Tibial artery (tissue), 4 donors: ENCODE data around the gene KDM3A.
"Not testable (repeated sequence)": the region's sequence is repeated elsewhere in the genome, so short reads cannot be mapped to it uniquely, and the experiment has no call there.

ENCODE experiments used
- DNase-seq, 2 donors: peaks; one replicate each; pipeline ENCODE4 v3.0.0-alpha.2; 2019
- H3K27ac ChIP-seq, 2 donors: fragments of 200-600 bp; sonication (generic) in 1 of 2; 1 replicate in 1 of 2; 2 replicates in 1 of 2; pipeline ENCODE4 v1.5.1; 2018 to 2019; ENCODE audit warnings: mild to moderate bottlenecking in 1 of 2
- H3K27me3 ChIP-seq, 2 donors: fragments of 200-600 bp; sonication (generic) in 1 of 2; one replicate each; pipeline versions ENCODE4 v1.5.1 to v1.6.0; 2016 to 2019
- H3K36me3 ChIP-seq, 3 donors: fragments of 200-600 bp; sonication (generic) in 2 of 3; one replicate each; pipeline ENCODE4 v1.5.1; 2016 to 2019; ENCODE audit warnings: mild to moderate bottlenecking in 2 of 3
- H3K4me1 ChIP-seq, 4 donors: fragments of 200-600 bp; sonication (generic) in 2 of 4; 1 replicate in 3 of 4; 2 replicates in 1 of 4; pipeline ENCODE4 v1.5.1; 2016 to 2019
- H3K4me3 ChIP-seq, 2 donors: fragments of 200-600 bp; sonication (generic) in 1 of 2; 1 replicate in 1 of 2; 2 replicates in 1 of 2; pipeline ENCODE4 v1.5.1; 2018 to 2019; ENCODE audit warnings: mild to moderate bottlenecking in 2 of 2
- H3K9me3 ChIP-seq, 3 donors: fragments of 200-600 bp; sonication (generic) in 1 of 3; one replicate each; pipeline ENCODE4 v1.5.1; 2016 to 2019
- intact Hi-C: fragments of 100-400 bp; cut with DNase I; formaldehyde crosslinking; loops from one replicate; pipeline ENCODE4 v1.15.0; 2023; ENCODE audit warnings: low total_unique reads
- TF ChIP-seq, protein P1 (sequence below), 2 experiments: fragments of 200-600 bp in 1 of 2; fragments of 450-650 bp in 1 of 2; IDR thresholded peaks; one replicate each; pipeline ENCODE4 v1.5.1; 2017 to 2019; ENCODE audit warnings: antibody characterized with exemption in 2 of 2, mild to moderate bottlenecking in 1 of 2, moderate library complexity in 1 of 2

KDM3A gene

DNA sequence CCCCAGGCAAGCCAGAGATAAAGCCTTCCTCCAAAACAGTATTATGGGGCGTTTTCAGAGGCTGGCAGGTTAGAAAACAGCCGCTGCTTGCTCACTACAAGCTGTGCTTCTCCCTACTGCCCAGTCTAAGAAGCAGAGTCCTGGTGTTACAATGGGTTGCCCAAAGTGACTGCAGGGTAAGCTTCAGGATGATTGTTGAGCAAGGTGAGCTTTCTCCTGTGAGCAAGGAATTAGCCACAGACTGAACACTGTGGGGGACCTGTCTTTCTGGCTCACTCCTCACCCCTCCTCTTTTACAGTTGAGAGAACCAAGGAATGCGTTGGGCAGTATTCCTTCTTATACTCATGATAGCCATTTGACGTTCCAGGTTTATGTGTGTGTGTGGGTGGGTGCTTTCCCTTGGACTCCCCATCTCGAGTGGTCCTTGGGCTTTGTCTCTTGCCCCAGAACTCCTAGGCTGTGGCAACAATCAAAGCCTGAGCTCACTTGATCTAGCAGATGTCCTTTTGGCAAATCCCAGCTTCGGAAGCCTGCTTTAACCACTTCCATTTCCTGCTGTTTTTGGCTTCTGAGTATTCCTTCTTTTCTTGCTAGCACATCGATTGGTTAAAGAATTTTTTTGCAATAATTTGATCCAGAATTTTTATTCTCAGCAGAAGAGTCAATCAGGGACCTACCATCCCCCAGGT is 47.5 kb downstream of the KDM3A start:
- Histone ChIP-seq H3K9me3 (no peaks in the 10 kb centered on the region), H3K4me3 (no peak overlapping the region), H3K4me1 (peaks cover 0 to 31% (median under 1%) of the 10 kb centered on the region in 4 donors), H3K36me3 (peaks cover 90 to 100% (median 98%) of the 10 kb centered on the region in 3 donors), H3K27me3 (no peaks in the 10 kb centered on the region), H3K27ac (no peak overlapping the region)
- intact Hi-C loops: no loop called here
- TF ChIP-seq, protein P1, sequence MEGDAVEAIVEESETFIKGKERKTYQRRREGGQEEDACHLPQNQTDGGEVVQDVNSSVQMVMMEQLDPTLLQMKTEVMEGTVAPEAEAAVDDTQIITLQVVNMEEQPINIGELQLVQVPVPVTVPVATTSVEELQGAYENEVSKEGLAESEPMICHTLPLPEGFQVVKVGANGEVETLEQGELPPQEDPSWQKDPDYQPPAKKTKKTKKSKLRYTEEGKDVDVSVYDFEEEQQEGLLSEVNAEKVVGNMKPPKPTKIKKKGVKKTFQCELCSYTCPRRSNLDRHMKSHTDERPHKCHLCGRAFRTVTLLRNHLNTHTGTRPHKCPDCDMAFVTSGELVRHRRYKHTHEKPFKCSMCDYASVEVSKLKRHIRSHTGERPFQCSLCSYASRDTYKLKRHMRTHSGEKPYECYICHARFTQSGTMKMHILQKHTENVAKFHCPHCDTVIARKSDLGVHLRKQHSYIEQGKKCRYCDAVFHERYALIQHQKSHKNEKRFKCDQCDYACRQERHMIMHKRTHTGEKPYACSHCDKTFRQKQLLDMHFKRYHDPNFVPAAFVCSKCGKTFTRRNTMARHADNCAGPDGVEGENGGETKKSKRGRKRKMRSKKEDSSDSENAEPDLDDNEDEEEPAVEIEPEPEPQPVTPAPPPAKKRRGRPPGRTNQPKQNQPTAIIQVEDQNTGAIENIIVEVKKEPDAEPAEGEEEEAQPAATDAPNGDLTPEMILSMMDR (IDR thresholded peaks at IDR 0.05): no peak
- no peak for DNase-seq

DNA sequence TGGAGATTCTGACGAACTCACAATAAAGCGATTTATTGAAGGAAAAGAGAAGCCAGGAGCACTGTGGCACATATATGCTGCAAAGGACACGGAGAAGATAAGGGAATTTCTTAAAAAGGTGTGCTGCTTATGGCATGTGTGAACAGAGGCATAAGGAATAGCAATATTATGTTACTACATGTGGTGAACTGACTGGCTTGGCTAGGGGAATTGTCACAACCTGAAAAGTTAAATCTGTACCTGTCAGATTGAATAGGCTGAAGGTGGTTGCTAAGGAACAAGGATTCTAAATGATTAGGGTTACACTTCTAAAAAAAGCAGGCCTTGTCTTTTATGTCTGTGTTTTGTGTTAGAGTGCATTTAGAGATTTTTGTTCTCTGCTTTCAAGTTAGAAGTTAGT is 48.4 kb downstream of the KDM3A start:
- intact Hi-C loops: no loop called here
- H3K4me1 ChIP-seq: peaks cover 0 to 23% (median 0%) of the 10 kb centered on the region in 4 donors
- TF ChIP-seq, protein P1 (IDR thresholded peaks at IDR 0.05): no peak
- H3K9me3 ChIP-seq: no peaks in the 10 kb centered on the region
- no peaks in the 10 kb centered on the region for H3K27me3 ChIP-seq
- H3K27ac ChIP-seq: no peak overlapping the region
- peaks cover 89 to 98% (median 92%) of the 10 kb centered on the region in 3 donors for H3K36me3 ChIP-seq
- DNase-seq: no peak
- H3K4me3 ChIP-seq: no peak overlapping the region

DNA sequence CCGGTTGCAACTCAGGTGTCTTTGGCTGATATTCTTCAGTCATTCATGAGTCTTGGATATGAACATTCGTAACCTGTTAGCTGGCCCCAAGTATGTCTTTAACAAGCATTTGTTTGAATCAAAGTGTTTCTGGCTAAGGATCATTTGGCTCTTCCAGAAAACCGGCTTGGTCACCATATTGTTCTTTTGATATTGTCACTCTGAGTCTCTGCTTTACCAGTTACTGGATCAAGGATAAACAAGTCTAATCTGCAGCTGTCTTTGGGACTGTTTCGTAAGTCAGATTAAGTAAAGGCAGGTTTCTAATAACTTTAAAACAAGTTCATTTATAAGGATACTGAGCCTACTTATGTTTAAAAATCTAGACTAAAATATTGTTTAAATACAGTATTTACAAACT is 49.1 kb downstream of the KDM3A start:
- H3K4me3 ChIP-seq: no peak overlapping the region
- no peaks in the 10 kb centered on the region for H3K9me3 ChIP-seq
- H3K4me1 ChIP-seq: peaks cover 0 to 16% (median 0%) of the 10 kb centered on the region in 4 donors
- H3K27me3 ChIP-seq: no peaks in the 10 kb centered on the region
- DNase-seq: no peak
- H3K36me3 ChIP-seq: peaks cover 89 to 94% (median 89%) of the 10 kb centered on the region in 3 donors
- no peak overlapping the region for H3K27ac ChIP-seq
- intact Hi-C loops: no loop called here
- TF ChIP-seq, protein P1 (IDR thresholded peaks at IDR 0.05): no peak

DNA sequence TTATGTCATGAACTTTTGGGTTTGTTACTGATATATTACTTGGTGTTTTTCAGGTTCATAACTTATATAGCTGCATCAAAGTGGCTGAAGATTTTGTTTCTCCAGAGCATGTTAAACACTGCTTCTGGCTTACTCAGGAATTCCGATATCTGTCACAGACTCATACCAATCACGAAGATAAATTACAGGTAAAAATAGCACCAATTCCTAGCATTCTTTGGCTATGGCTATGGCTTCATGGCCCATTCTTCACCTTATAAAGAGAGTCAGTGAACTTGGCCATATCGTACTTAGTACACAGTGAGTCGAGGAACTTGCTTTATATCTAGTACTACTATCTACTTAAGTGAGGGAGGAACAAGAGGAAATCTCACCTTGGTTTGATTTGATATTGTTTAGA is 49.9 kb downstream of the KDM3A start:
- Histone ChIP-seq H3K4me1 (peaks cover 0 to 10% (median 0%) of the 10 kb centered on the region in 4 donors), H3K4me3 (no peak overlapping the region), H3K36me3 (peaks cover 87 to 94% (median 89%) of the 10 kb centered on the region in 3 donors), H3K27me3 (no peaks in the 10 kb centered on the region), H3K27ac (no peak overlapping the region), H3K9me3 (no peaks in the 10 kb centered on the region)
- intact Hi-C loops: no loop called here
- TF ChIP-seq, protein P1 (IDR thresholded peaks at IDR 0.05): no peak
- no peak for DNase-seq

DNA sequence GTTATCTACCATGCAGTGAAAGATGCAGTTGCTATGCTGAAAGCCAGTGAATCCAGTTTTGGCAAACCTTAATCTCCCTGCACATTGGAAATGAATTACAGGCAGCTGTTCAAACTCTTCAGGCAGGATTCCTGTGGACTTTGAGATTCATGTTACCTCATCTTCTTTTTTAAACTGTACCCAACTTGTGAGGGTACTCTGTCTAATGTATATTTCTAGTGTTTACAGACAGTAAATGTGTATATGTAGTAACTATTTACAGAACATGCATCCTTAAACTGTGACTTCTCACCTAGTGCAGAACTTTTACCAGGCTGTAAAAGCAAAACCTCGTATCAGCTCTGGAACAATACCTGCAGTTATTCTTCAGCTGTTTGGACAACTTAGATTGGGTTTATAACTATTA is 50.9 kb downstream of the KDM3A start:
- Histone ChIP-seq H3K4me1 (peaks cover 0 to 10% (median 0%) of the 10 kb centered on the region in 4 donors), H3K9me3 (no peaks in the 10 kb centered on the region), H3K27me3 (no peaks in the 10 kb centered on the region), H3K36me3 (peaks cover 85 to 91% (median 88%) of the 10 kb centered on the region in 3 donors), H3K27ac (no peak overlapping the region), H3K4me3 (no peak overlapping the region)
- no peak for DNase-seq
- intact Hi-C loops: no loop called here
- TF ChIP-seq, protein P1 (IDR thresholded peaks at IDR 0.05): no peak

DNA sequence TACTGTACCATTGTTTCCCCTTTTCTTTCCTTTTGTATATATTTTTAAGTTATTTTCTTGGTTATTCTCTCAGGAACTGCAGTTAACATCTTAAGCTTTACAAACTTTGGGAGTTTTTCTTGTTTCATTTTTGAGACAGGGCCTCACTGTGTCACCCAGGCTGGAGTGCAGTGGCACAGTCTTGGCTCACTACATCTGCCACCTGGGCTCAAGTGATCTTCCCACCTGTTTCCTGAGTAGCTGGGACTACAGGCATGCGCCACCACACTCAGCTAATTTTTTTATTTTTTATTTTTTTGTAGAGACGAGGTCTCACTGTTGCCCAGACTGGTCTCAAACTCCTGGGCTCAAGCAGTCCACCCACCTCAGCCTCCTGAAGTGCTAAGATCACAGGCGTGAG is 55.2 kb downstream of the KDM3A start:
- H3K4me3 ChIP-seq, intact Hi-C loops, H3K9me3 ChIP-seq, H3K27me3 ChIP-seq, H3K27ac ChIP-seq, DNase-seq, H3K4me1 ChIP-seq: not testable (repeated sequence)
- H3K36me3 ChIP-seq: peaks cover 84 to 92% (median 88%) of the 10 kb centered on the region in 3 donors
